ENCODE data around the gene PTGER1.

DNA sequence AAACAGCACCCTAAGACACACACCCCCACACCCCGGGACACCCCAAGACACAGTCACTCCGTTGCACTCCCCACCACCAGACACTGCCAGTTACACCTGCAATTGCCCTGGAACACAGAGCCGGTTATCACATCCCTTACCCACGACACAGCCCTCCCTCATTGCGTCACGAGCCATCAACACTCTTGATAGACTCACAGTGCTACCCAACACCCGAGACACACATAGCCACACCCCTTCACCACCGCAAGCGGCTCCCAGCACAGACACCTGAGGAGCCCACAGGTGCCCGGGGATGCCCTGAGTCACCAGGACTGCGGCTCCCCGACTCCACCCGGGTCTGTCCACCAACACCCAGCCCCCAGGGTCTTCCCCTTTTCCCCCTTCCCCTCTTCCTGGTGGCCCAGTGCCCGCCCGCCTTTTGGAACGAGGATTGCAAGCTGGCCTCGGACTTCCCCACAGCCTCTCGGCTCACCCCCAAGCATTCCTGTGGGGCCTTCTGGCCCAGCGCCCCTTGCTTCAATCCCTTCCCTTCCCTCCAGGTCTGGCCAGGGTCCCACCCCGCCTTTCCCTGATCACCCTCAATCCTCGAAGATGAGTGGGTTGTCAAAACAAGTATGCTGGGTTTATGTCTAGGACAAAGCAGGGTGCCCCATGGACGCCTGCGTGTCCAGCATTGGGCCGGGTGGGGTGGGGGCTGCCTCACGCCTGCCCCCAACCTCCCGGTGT is 1.7 kb upstream of the PTGER1 start:
- TF ChIP-seq, protein P1, sequence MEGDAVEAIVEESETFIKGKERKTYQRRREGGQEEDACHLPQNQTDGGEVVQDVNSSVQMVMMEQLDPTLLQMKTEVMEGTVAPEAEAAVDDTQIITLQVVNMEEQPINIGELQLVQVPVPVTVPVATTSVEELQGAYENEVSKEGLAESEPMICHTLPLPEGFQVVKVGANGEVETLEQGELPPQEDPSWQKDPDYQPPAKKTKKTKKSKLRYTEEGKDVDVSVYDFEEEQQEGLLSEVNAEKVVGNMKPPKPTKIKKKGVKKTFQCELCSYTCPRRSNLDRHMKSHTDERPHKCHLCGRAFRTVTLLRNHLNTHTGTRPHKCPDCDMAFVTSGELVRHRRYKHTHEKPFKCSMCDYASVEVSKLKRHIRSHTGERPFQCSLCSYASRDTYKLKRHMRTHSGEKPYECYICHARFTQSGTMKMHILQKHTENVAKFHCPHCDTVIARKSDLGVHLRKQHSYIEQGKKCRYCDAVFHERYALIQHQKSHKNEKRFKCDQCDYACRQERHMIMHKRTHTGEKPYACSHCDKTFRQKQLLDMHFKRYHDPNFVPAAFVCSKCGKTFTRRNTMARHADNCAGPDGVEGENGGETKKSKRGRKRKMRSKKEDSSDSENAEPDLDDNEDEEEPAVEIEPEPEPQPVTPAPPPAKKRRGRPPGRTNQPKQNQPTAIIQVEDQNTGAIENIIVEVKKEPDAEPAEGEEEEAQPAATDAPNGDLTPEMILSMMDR (IDR thresholded peaks at IDR 0.05): no peak
- TF ChIP-seq POLR2A (IDR thresholded peaks at IDR 0.05): no peak
